NB4 (cell line): Measurements from ENCODE around the gene ONECUT2.

Experiments
- DNase-seq: peaks from one replicate; pipeline ENCODE4 v3.0.0; 2010; ENCODE audit warnings: low read depth
- H3K4me3 ChIP-seq: one replicate; pipeline ENCODE4 v1.5.1; 2011; ENCODE audit warnings: mild to moderate bottlenecking, low read depth, low read length, moderate library complexity
- CTCF ChIP-seq: IDR thresholded peaks from one replicate; pipeline ENCODE4 v1.5.1; 2012; ENCODE audit warnings: low read depth, low read length
- MYC ChIP-seq: IDR thresholded peaks from 2 replicates; pipeline ENCODE4 v1.6.1; 2011; ENCODE audit warnings: low read depth, low read length
- POLR2A ChIP-seq: IDR thresholded peaks from 2 replicates; pipeline ENCODE4 v1.6.1; 2011; ENCODE audit warnings: mild to moderate bottlenecking; ENCODE audit not compliant: insufficient read length; ENCODE audit errors: extremely low read depth
- TF ChIP-seq, protein P1 (sequence below): IDR thresholded peaks from 2 replicates; pipeline ENCODE4 v1.6.1; 2011; ENCODE audit warnings: low read depth, low read length

The ONECUT2 gene

GRCh38 chr18:57445488-57446319 lies 10.5 kb downstream of the ONECUT2 start:
- DNase-seq = no peak
- no peak overlapping the region for H3K4me3 ChIP-seq
- TF ChIP-seq MYC (no peak), CTCF (no peak), POLR2A (no peak)
- TF ChIP-seq, protein P1, sequence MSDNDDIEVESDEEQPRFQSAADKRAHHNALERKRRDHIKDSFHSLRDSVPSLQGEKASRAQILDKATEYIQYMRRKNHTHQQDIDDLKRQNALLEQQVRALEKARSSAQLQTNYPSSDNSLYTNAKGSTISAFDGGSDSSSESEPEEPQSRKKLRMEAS = no peak

- peak; percentile 38 for DNase-seq
- TF ChIP-seq, protein P1 = no peak
- peak; percentile 57 for TF ChIP-seq CTCF
These were observed 11.1 kb downstream of the ONECUT2 start for GRCh38 chr18:57446322-57446721.

DNA sequence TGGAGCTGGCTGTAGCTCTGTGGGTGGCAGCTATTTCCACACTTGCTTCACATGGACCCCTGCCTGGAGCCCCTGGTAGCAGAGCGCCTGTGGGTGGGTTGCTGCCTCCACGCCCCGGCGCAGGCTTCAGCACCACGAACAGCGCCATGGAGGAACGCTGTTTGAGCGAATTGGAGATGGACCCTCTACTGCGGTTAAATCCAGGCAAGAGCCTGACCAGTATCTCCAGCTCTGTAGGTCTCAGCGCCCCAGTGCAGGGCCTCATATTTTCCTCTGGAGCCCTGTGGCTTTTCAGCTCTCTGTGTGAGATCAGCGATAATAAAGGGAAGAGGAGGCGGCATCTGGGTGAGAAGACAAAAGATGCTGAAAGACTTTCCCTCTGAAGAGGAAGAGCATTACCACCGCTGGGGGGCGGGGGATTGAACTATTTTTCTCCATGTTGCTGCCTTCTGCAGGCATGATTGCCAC lies 12.0 kb downstream of the ONECUT2 start:
- peak; percentile 61 for DNase-seq

More at GRCh38 chr18:57446322-57446721, 11.1 kb downstream of the ONECUT2 start:
- no peak overlapping the region for H3K4me3 ChIP-seq

GRCh38 chr18:57455576-57456129 lies 20.5 kb downstream of the ONECUT2 start:
- no peak for TF ChIP-seq CTCF
- TF ChIP-seq POLR2A = no peak
- TF ChIP-seq, protein P1 = no peak
- TF ChIP-seq MYC = no peak
- DNase-seq = no peak
- H3K4me3 ChIP-seq = no peak overlapping the region

More for the DNA sequence above, 12.0 kb downstream of the ONECUT2 start:
- TF ChIP-seq MYC (no peak), POLR2A (no peak)
- TF ChIP-seq, protein P1 = no peak
- H3K4me3 ChIP-seq = no peak overlapping the region

GRCh38 chr18:57461652-57462269 lies 26.6 kb downstream of the ONECUT2 start:
- no peak overlapping the region for H3K4me3 ChIP-seq
- DNase-seq = no peak
- TF ChIP-seq MYC (no peak), CTCF (no peak), POLR2A (no peak)
- TF ChIP-seq, protein P1 = no peak

- DNase-seq = no peak
- H3K4me3 ChIP-seq = no peak overlapping the region
- TF ChIP-seq POLR2A (no peak), MYC (no peak), CTCF (no peak)
- TF ChIP-seq, protein P1 = no peak
These were observed 31.1 kb downstream of the ONECUT2 start for GRCh38 chr18:57466307-57466706.
